Measurements from ENCODE around the gene EZH2.

The EZH2 gene

GRCh38 chr7:148854983-148855382 is 29.1 kb downstream of the EZH2 start:
- no peak for DNase-seq (ENCODE audit: low read depth)

GRCh38 chr7:148852272-148852671 is 31.8 kb downstream of the EZH2 start:
- DNase-seq (ENCODE audit: low read depth) = no peak

- no peak for DNase-seq (ENCODE audit: low read depth)
Measured at GRCh38 chr7:148850564-148850963, 33.5 kb downstream of the EZH2 start.

GRCh38 chr7:148849393-148850098 is 34.5 kb downstream of the EZH2 start:
- DNase-seq (ENCODE audit: low read depth) = no peak

- no peak for DNase-seq (ENCODE audit: low read depth)
Measured at GRCh38 chr7:148847815-148848734, 36.0 kb downstream of the EZH2 start.

- DNase-seq (ENCODE audit: low read depth) = no peak
Measured at GRCh38 chr7:148838905-148839304, 45.2 kb downstream of the EZH2 start.

GRCh38 chr7:148835854-148836253 is 48.2 kb downstream of the EZH2 start:
- DNase-seq (ENCODE audit: low read depth) = no peak

GRCh38 chr7:148834605-148835004 is 49.5 kb downstream of the EZH2 start:
- no peak for DNase-seq (ENCODE audit: low read depth)

GRCh38 chr7:148831782-148832181 is 52.3 kb downstream of the EZH2 start:
- no peak for DNase-seq (ENCODE audit: low read depth)

GRCh38 chr7:148830897-148831692 is 53.0 kb downstream of the EZH2 start:
- no peak for DNase-seq (ENCODE audit: low read depth)

- no peak for DNase-seq (ENCODE audit: low read depth)
Measured at GRCh38 chr7:148828965-148829364, 55.1 kb downstream of the EZH2 start.

GRCh38 chr7:148825338-148825737 is 58.8 kb downstream of the EZH2 start:
- no peak for DNase-seq (ENCODE audit: low read depth)

GRCh38 chr7:148824864-148825263 is 59.2 kb downstream of the EZH2 start:
- no peak for DNase-seq (ENCODE audit: low read depth)

- DNase-seq (ENCODE audit: low read depth) = no peak
Measured at GRCh38 chr7:148821422-148821821, 62.7 kb downstream of the EZH2 start.

- no peak for DNase-seq (ENCODE audit: low read depth)
Measured at GRCh38 chr7:148819697-148820360, 64.3 kb downstream of the EZH2 start.

- no peak for DNase-seq (ENCODE audit: low read depth)
Measured at GRCh38 chr7:148815612-148816011, 68.5 kb downstream of the EZH2 start.

- DNase-seq (ENCODE audit: low read depth) = no peak
Measured at GRCh38 chr7:148814922-148815559, 69.0 kb downstream of the EZH2 start.

GRCh38 chr7:148813890-148814289 is 70.2 kb downstream of the EZH2 start:
- DNase-seq (ENCODE audit: low read depth) = no peak

- no peak for DNase-seq (ENCODE audit: low read depth)
Measured at GRCh38 chr7:148811892-148812291, 72.2 kb downstream of the EZH2 start.

GRCh38 chr7:148809856-148810255 is 74.2 kb downstream of the EZH2 start:
- no peak for DNase-seq (ENCODE audit: low read depth)

GRCh38 chr7:148807436-148807835 is 76.7 kb downstream of the EZH2 start:
- no peak for DNase-seq (ENCODE audit: low read depth)

Data from fibroblast of gingiva (primary cell).